IMR-90 (cell line): Measurements from ENCODE around the gene SNRPD2. TPM values are rescaled to one million over a fixed set of nuclear protein-coding genes. Genes with fewer than 3 reads are reported as not detected.

Experiments
- ATAC-seq: fragments of 200-7000 bp; cut with Tn5 transposase; 2 replicates; pipeline ENCODE4 v1.9.1; 2020; ENCODE audit warnings: low read depth, mild to moderate bottlenecking, moderate library complexity
- BruUV-seq: library from RNA; stranded (reverse); fragments of 400-500 nt; replicated peaks from 2 replicates; lab custom pipeline; 2021; lab: Mats Ljungman, UMichigan
- CTCF ChIA-PET: fragments of 300-600 bp; formaldehyde crosslinking; extraction: SDS; loops from one replicate; lab custom pipeline; 2021; ENCODE audit warnings: antibody characterized with exemption; lab: Yijun Ruan, JAX
- POLR2A ChIA-PET: fragments of 300-600 bp; sonication (Branson Sonifier 250); formaldehyde crosslinking; loops from one replicate; lab custom pipeline; 2022; ENCODE audit warnings: antibody characterized with exemption; ENCODE audit not compliant: unreplicated experiment; lab: Charles Lee
- DNase-seq: peaks from one replicate; pipeline ENCODE4 v3.0.0; 2013
- H2AFZ ChIP-seq: replicated peaks from 2 replicates; pipeline ENCODE3; 2013; ENCODE audit warnings: low read length, mild to moderate bottlenecking; ENCODE audit not compliant: poor library complexity
- H2AK5ac ChIP-seq: 2 replicates; pipeline ENCODE4 v1.6.1; 2013; ENCODE audit warnings: low read depth, low read length, inconsistent platforms
- H2AK9ac ChIP-seq: replicated peaks from 2 replicates; pipeline ENCODE3; 2013; ENCODE audit warnings: mild to moderate bottlenecking, low read depth, low read length, moderate library complexity; ENCODE audit not compliant: poor library complexity
- H2BK120ac ChIP-seq: 2 replicates; pipeline ENCODE4 v1.6.1; 2013; ENCODE audit warnings: low read depth, low read length, inconsistent platforms
- H2BK15ac ChIP-seq: 3 replicates; pipeline ENCODE4 v1.6.1; 2013; ENCODE audit warnings: low read depth, low read length, inconsistent platforms
- H2BK20ac ChIP-seq: 2 replicates; pipeline ENCODE4 v1.6.1; 2013; ENCODE audit warnings: low read depth, mild to moderate bottlenecking, inconsistent platforms, low read length, moderate library complexity
- H2BK5ac ChIP-seq: 2 replicates; pipeline ENCODE4 v1.6.1; 2013; ENCODE audit warnings: mild to moderate bottlenecking, low read depth, low read length, inconsistent platforms; ENCODE audit not compliant: poor library complexity, severe bottlenecking
- H3K14ac ChIP-seq: replicated peaks from 2 replicates; pipeline ENCODE4 v1.6.1; 2013; ENCODE audit warnings: low read depth, low read length, inconsistent platforms
- H3K18ac ChIP-seq: 2 replicates; pipeline ENCODE4 v1.6.1; 2013; ENCODE audit warnings: low read depth, low read length, control low read depth
- H3K23ac ChIP-seq: 2 replicates; pipeline ENCODE4 v1.6.1; 2013; ENCODE audit warnings: low read depth, low read length, inconsistent platforms
- H3K27ac ChIP-seq: 2 replicates; pipeline ENCODE4 v1.5.1; 2013; ENCODE audit warnings: mild to moderate bottlenecking, control low read depth, low read length; ENCODE audit not compliant: insufficient read depth
- H3K27me3 ChIP-seq: 2 replicates; pipeline ENCODE4 v1.6.1; 2013; ENCODE audit warnings: low read length; ENCODE audit not compliant: control insufficient read depth, insufficient read depth
- H3K36me3 ChIP-seq: 2 replicates; pipeline ENCODE4 v1.6.1; 2013; ENCODE audit warnings: low read length, mixed read lengths; ENCODE audit not compliant: control insufficient read depth, insufficient read depth
- H3K4ac ChIP-seq: 2 replicates; pipeline ENCODE4 v1.6.1; 2013; ENCODE audit warnings: low read depth, low read length, inconsistent platforms
- H3K4me1 ChIP-seq: 2 replicates; pipeline ENCODE4 v1.6.1; 2013; ENCODE audit warnings: low read length, mixed read lengths; ENCODE audit not compliant: control insufficient read depth, insufficient read depth
- H3K4me2 ChIP-seq: 2 replicates; pipeline ENCODE4 v1.6.1; 2013; ENCODE audit warnings: low read depth, mild to moderate bottlenecking, control low read depth, low read length, moderate library complexity
- H3K4me3 ChIP-seq: 2 replicates; pipeline ENCODE4 v1.5.1; 2013; ENCODE audit warnings: low read depth, mild to moderate bottlenecking, control low read depth, low read length, moderate library complexity; ENCODE audit not compliant: insufficient read depth
- H3K56ac ChIP-seq: 2 replicates; pipeline ENCODE4 v1.6.1; 2013; ENCODE audit warnings: low read length, inconsistent platforms; ENCODE audit not compliant: insufficient read depth; ENCODE audit errors: extremely low read depth
- H3K79me1 ChIP-seq, 2 experiments: 2 replicates each; pipeline ENCODE4 v1.6.1; 2013; ENCODE audit warnings: low read length in 2 of 2, inconsistent platforms in 1 of 2, low read depth in 1 of 2
- H3K9ac ChIP-seq: 2 replicates; pipeline ENCODE4 v1.6.1; 2013; ENCODE audit warnings: low read depth, low read length, control low read depth
- H3K9me1 ChIP-seq: 2 replicates; pipeline ENCODE4 v1.6.1; 2013; ENCODE audit warnings: low read length, inconsistent platforms; ENCODE audit not compliant: insufficient read depth
- H3K9me3 ChIP-seq: 2 replicates; pipeline ENCODE4 v1.6.1; 2013; ENCODE audit warnings: low read length; ENCODE audit not compliant: control insufficient read depth, insufficient read depth
- H4K20me1 ChIP-seq: 2 replicates; pipeline ENCODE4 v1.6.1; 2013; ENCODE audit warnings: low read length, inconsistent platforms; ENCODE audit not compliant: insufficient read depth
- H4K5ac ChIP-seq: 2 replicates; pipeline ENCODE4 v1.6.1; 2013; ENCODE audit warnings: mild to moderate bottlenecking, low read depth, low read length, control low read depth
- H4K8ac ChIP-seq, 2 experiments: 2 replicates each; pipeline ENCODE4 v1.6.1; 2013; ENCODE audit warnings: low read depth in 2 of 2, low read length in 2 of 2, control low read depth in 1 of 2, inconsistent platforms in 1 of 2
- H4K91ac ChIP-seq: 2 replicates; pipeline ENCODE4 v1.6.1; 2013; ENCODE audit warnings: low read depth, low read length, inconsistent platforms; ENCODE audit not compliant: insufficient read depth
- BHLHE40 ChIP-seq: fragments of 150-350 bp; IDR thresholded peaks from 2 replicates; pipeline ENCODE4 v1.6.1; 2016; ENCODE audit warnings: mild to moderate bottlenecking, low read depth, low read length
- CEBPB ChIP-seq: IDR thresholded peaks from 2 replicates; pipeline ENCODE4 v1.6.1; 2012; ENCODE audit warnings: low read depth, low read length, improper control_type of control experiment
- CHD1 ChIP-seq: IDR thresholded peaks from 2 replicates; pipeline ENCODE4 v1.6.1; 2012; ENCODE audit warnings: low read depth, low read length, improper control_type of control experiment
- CTCF ChIP-seq: conservative IDR thresholded peaks from 2 replicates; pipeline ENCODE4 v1.5.1; 2012; ENCODE audit warnings: mild to moderate bottlenecking, low read depth, low read length, improper control_type of control experiment
- FOS ChIP-seq: fragments of 150-350 bp; IDR thresholded peaks from 2 replicates; pipeline ENCODE4 v1.6.1; 2016; ENCODE audit warnings: low read depth, low read length
- MAFK ChIP-seq: IDR thresholded peaks from 2 replicates; pipeline ENCODE4 v1.6.1; 2012; ENCODE audit warnings: low read depth, low read length, improper control_type of control experiment
- MAZ ChIP-seq: IDR thresholded peaks from 2 replicates; pipeline ENCODE4 v1.6.1; 2012; ENCODE audit warnings: low read depth, mild to moderate bottlenecking, low read length, improper control_type of control experiment, moderate library complexity, borderline replicate concordance
- MXI1 ChIP-seq: IDR thresholded peaks from 2 replicates; pipeline ENCODE4 v1.6.1; 2012; ENCODE audit warnings: low read depth, mild to moderate bottlenecking, low read length, moderate library complexity, borderline replicate concordance
- NFE2L2 ChIP-seq: fragments of 150-350 bp; IDR thresholded peaks from 2 replicates; pipeline ENCODE4 v1.6.1; 2016; ENCODE audit warnings: low read depth, mild to moderate bottlenecking, low read length
- POLR2A ChIP-seq: IDR thresholded peaks from 2 replicates; pipeline ENCODE4 v1.6.1; 2012; ENCODE audit warnings: mild to moderate bottlenecking, low read depth, low read length
- RAD21 ChIP-seq: IDR thresholded peaks from 2 replicates; pipeline ENCODE4 v1.6.1; 2012; ENCODE audit warnings: low read length, improper control_type of control experiment
- RCOR1 ChIP-seq: IDR thresholded peaks from 2 replicates; pipeline ENCODE4 v1.6.1; 2012; ENCODE audit warnings: mild to moderate bottlenecking, low read length, improper control_type of control experiment; ENCODE audit not compliant: insufficient replicate concordance
- RFX5 ChIP-seq: IDR thresholded peaks from 2 replicates; pipeline ENCODE4 v1.8.0; 2012; ENCODE audit warnings: low read depth, mild to moderate bottlenecking, low read length, moderate library complexity
- SMC3 ChIP-seq: fragments of 150-350 bp; IDR thresholded peaks from 2 replicates; pipeline ENCODE4 v1.6.1; 2016; ENCODE audit warnings: low read depth, mild to moderate bottlenecking, antibody characterized with exemption, low read length, moderate library complexity
- WGBS, 2 experiments: methylation state at CpG; one replicate each; pipeline versions ENCODE4 v1.1.5 to v1.1.7; 2013; ENCODE audit warnings: missing lambda C conversion rate in 2 of 2; ENCODE audit not compliant: insufficient read length in 1 of 2; ENCODE audit errors: extremely low coverage in 2 of 2; 5-methylcytosine and 5-hydroxymethylcytosine counted together
- dilution Hi-C: fragments of 300-500 bp; cut with HindIII; formaldehyde crosslinking; loops from one replicate; pipeline ENCODE4 v1.14.3; 2018; ENCODE audit warnings: low sequenced_read_pairs; ENCODE audit not compliant: unreplicated experiment
- in situ Hi-C: fragments of 300-500 bp; cut with MboI; formaldehyde crosslinking; loops from 3 replicates; pipeline ENCODE4 v1.14.3; 2019; ENCODE audit warnings: low sequenced_read_pairs, inconsistent platforms, mixed read lengths
- intact Hi-C: fragments of 100-400 bp; cut with micrococcal nuclease; formaldehyde crosslinking; loops from 2 replicates; pipeline ENCODE4 v1.10.0; 2022
- polyA plus RNA-seq, 3 experiments: library from polyadenylated mRNA; depleted of rRNA; stranded (reverse); fragments of >200 nt; gene quantifications; 2 replicates each; pipeline ENCODE4 v1.2.3, GENCODE V29; 2012; ENCODE audit warnings: low replicate concordance in 1 of 3
- total RNA-seq: library from RNA; depleted of rRNA; stranded (reverse); fragments of >200 nt; gene quantifications from 2 replicates; pipeline ENCODE4 v1.2.3, GENCODE V29; 2012
- TF ChIP-seq, protein P1 (sequence below): fragments of 150-350 bp; IDR thresholded peaks from 2 replicates; pipeline ENCODE4 v1.6.1; 2017; ENCODE audit warnings: mild to moderate bottlenecking, antibody characterized with exemption, low read length, low read depth
- TF ChIP-seq, protein P2 (sequence below): fragments of 150-350 bp; IDR thresholded peaks from 2 replicates; pipeline ENCODE4 v1.6.1; 2016; ENCODE audit warnings: low read depth, mild to moderate bottlenecking, low read length, moderate library complexity, borderline replicate concordance

Gene SNRPD2
- total and polyA plus RNA-seq, 2 of the 4 experiments (the other 2 are of a cell fraction), result 587 to 877 TPM

- WGBS, 2 experiments, result no CpG with 5 or more reads among the region's 6 CpGs
- H3K9me3 ChIP-seq, result no peaks in the 10 kb centered on the region
- no peak for DNase-seq
- no peak overlapping the region for H4K91ac ChIP-seq
- no peak overlapping the region for H3K14ac ChIP-seq
- no peak for ATAC-seq
- no peak overlapping the region for H3K4ac ChIP-seq
- no TSS peak for BruUV-seq
- H3K27me3 ChIP-seq, result peaks cover 32% of the 10 kb centered on the region
- no peaks in the 10 kb centered on the region for H4K20me1 ChIP-seq
- no peak overlapping the region for H3K23ac ChIP-seq
- H3K18ac ChIP-seq, result no peak overlapping the region
- in situ Hi-C loops, result no loop called here
- dilution Hi-C loops, result no loop called here
- H2BK20ac ChIP-seq, result no peak overlapping the region
- no peak overlapping the region for H2BK5ac ChIP-seq
- H3K4me1 ChIP-seq, result no peaks in the 10 kb centered on the region
- no peaks in the 10 kb centered on the region for H3K79me1 ChIP-seq
- H4K5ac ChIP-seq, result no peak overlapping the region
- no peak overlapping the region for H4K8ac ChIP-seq
- H3K9ac ChIP-seq, result no peak overlapping the region
- no peaks in the 10 kb centered on the region for H3K36me3 ChIP-seq
- H3K9me1 ChIP-seq, result no peaks in the 10 kb centered on the region
- CTCF ChIA-PET, result interaction anchor here (0.7 kb wide), 1 partner anchor 9 kb away, joined by 3 read pairs; no protein-coding TSS in a partner anchor
- H2BK15ac ChIP-seq, result no peak overlapping the region
- POLR2A ChIA-PET, result no interaction called here
- no peak overlapping the region for H3K27ac ChIP-seq
- H2AK5ac ChIP-seq, result no peak overlapping the region
- no peak overlapping the region for H3K4me2 ChIP-seq
- no peak overlapping the region for H2AFZ ChIP-seq
- TF ChIP-seq MAFK (no peak), MXI1 (no peak), CEBPB (no peak), MAZ (no peak), FOS (no peak), RCOR1 (no peak), POLR2A (no peak), CHD1 (no peak), RFX5 (no peak), CTCF (no peak), SMC3 (no peak), BHLHE40 (no peak), RAD21 (no peak), NFE2L2 (no peak)
- TF ChIP-seq, protein P1, sequence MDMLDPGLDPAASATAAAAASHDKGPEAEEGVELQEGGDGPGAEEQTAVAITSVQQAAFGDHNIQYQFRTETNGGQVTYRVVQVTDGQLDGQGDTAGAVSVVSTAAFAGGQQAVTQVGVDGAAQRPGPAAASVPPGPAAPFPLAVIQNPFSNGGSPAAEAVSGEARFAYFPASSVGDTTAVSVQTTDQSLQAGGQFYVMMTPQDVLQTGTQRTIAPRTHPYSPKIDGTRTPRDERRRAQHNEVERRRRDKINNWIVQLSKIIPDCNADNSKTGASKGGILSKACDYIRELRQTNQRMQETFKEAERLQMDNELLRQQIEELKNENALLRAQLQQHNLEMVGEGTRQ, result no peak
- TF ChIP-seq, protein P2, sequence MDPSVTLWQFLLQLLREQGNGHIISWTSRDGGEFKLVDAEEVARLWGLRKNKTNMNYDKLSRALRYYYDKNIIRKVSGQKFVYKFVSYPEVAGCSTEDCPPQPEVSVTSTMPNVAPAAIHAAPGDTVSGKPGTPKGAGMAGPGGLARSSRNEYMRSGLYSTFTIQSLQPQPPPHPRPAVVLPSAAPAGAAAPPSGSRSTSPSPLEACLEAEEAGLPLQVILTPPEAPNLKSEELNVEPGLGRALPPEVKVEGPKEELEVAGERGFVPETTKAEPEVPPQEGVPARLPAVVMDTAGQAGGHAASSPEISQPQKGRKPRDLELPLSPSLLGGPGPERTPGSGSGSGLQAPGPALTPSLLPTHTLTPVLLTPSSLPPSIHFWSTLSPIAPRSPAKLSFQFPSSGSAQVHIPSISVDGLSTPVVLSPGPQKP, result no peak
- H3K56ac ChIP-seq, result no peak overlapping the region
- H2AK9ac ChIP-seq, result no peak overlapping the region
- H2BK120ac ChIP-seq, result no peak overlapping the region
- no peak overlapping the region for H3K4me3 ChIP-seq
- intact Hi-C loops, result no loop called here
Observed at GRCh38 chr19:45659096-45659729, 32.5 kb downstream of the SNRPD2 start.
